Measurements from ENCODE around the gene CRTAP. TPM values are rescaled to one million over a fixed set of nuclear protein-coding genes. Genes with fewer than 3 reads are reported as not detected.

The CRTAP gene
- total RNA-seq, 6 experiments from 2014 or later, result 33.1 to 54.9 (median 46.8) TPM

GRCh38 chr3:33119891-33120290 lies 6.1 kb downstream of the CRTAP start:
- Histone ChIP-seq H3K4me1 (peaks cover 0 to 13% (median 2%) of the 10 kb centered on the region in 4 donors), H3K27ac (no peak overlapping the region), H3K27me3 (no peaks in the 10 kb centered on the region), H3K4me3 (no peak overlapping the region), H3K36me3 (peaks cover 0 to 12% (median 2%) of the 10 kb centered on the region in 4 donors), H3K9me3 (no peaks in the 10 kb centered on the region)
- peak in 2 of 4 donors; percentile 28 to 31 for ATAC-seq
- intact Hi-C loops (cut with DNase I), result no loop called here
- no peak for DNase-seq
- WGBS (ENCODE audit: insufficient coverage, low coverage, low lambda C conversion rate, missing lambda C conversion rate), result 33% methylated on average over 2 of the region's 3 CpGs
- TF ChIP-seq POLR2A (IDR thresholded peaks at IDR 0.05), result no peak
- TF ChIP-seq CTCF (IDR thresholded peaks at IDR 0.05), result no peak

- H3K4me1 ChIP-seq, result peaks cover 0 to 4% (median 0%) of the 10 kb centered on the region in 4 donors
- TF ChIP-seq POLR2A (IDR thresholded peaks at IDR 0.05) (no peak), CTCF (IDR thresholded peaks at IDR 0.05) (no peak)
- ATAC-seq, result no peak
- H3K27me3 ChIP-seq, result no peaks in the 10 kb centered on the region
- intact Hi-C loops (cut with DNase I), result no loop called here
- no peaks in the 10 kb centered on the region for H3K9me3 ChIP-seq
- DNase-seq, result peak in 1 of 3 donors; percentile 11
- H3K27ac ChIP-seq, result no peak overlapping the region
- 94% methylated on average over 3 of the region's 5 CpGs for WGBS (ENCODE audit: insufficient coverage, low coverage, low lambda C conversion rate, missing lambda C conversion rate)
- peaks cover 0 to 34% (median 3%) of the 10 kb centered on the region in 4 donors for H3K36me3 ChIP-seq
- H3K4me3 ChIP-seq, result no peak overlapping the region
Observed at GRCh38 chr3:33122991-33123390, 9.2 kb downstream of the CRTAP start.

- Histone ChIP-seq H3K36me3 (peaks cover 0 to 38% (median 3%) of the 10 kb centered on the region in 4 donors), H3K4me3 (no peak overlapping the region), H3K27ac (no peak overlapping the region), H3K27me3 (no peaks in the 10 kb centered on the region), H3K4me1 (no peaks in the 10 kb centered on the region), H3K9me3 (no peaks in the 10 kb centered on the region)
- no CpG with 5 or more reads among the region's 1 CpG for WGBS (ENCODE audit: insufficient coverage, low coverage, low lambda C conversion rate, missing lambda C conversion rate)
- intact Hi-C loops (cut with DNase I), result no loop called here
- DNase-seq (no peak), ATAC-seq (no peak)
- no peak for TF ChIP-seq CTCF (IDR thresholded peaks at IDR 0.05)
- no peak for TF ChIP-seq POLR2A (IDR thresholded peaks at IDR 0.05)
Observed at GRCh38 chr3:33124638-33125037, 10.8 kb downstream of the CRTAP start.

GRCh38 chr3:33125840-33126239 lies 12.0 kb downstream of the CRTAP start:
- DNase-seq, result no peak
- H3K4me1 ChIP-seq, result no peaks in the 10 kb centered on the region
- H3K27ac ChIP-seq, result no peak overlapping the region
- no peak for TF ChIP-seq CTCF (IDR thresholded peaks at IDR 0.05)
- TF ChIP-seq POLR2A (IDR thresholded peaks at IDR 0.05), result no peak
- H3K4me3 ChIP-seq, result no peak overlapping the region
- 84% methylated on average over 3 of the region's 3 CpGs for WGBS (ENCODE audit: insufficient coverage, low coverage, low lambda C conversion rate, missing lambda C conversion rate)
- intact Hi-C loops (cut with DNase I), result no loop called here
- H3K27me3 ChIP-seq, result no peaks in the 10 kb centered on the region
- peaks cover 0 to 42% (median 3%) of the 10 kb centered on the region in 4 donors for H3K36me3 ChIP-seq
- ATAC-seq, result no peak
- no peaks in the 10 kb centered on the region for H3K9me3 ChIP-seq

GRCh38 chr3:33128706-33129105 lies 14.9 kb downstream of the CRTAP start:
- no peaks in the 10 kb centered on the region for H3K9me3 ChIP-seq
- intact Hi-C loops (cut with DNase I), result no loop called here
- no peaks in the 10 kb centered on the region for H3K27me3 ChIP-seq
- H3K27ac ChIP-seq, result no peak overlapping the region
- H3K4me3 ChIP-seq, result no peak overlapping the region
- TF ChIP-seq POLR2A (IDR thresholded peaks at IDR 0.05) (no peak), CTCF (IDR thresholded peaks at IDR 0.05) (no peak)
- 55% methylated on average over 1 of the region's 1 CpG for WGBS (ENCODE audit: insufficient coverage, low coverage, low lambda C conversion rate, missing lambda C conversion rate)
- no peaks in the 10 kb centered on the region for H3K4me1 ChIP-seq
- ATAC-seq (no peak), DNase-seq (no peak)
- H3K36me3 ChIP-seq, result peaks cover 0 to 54% (median 10%) of the 10 kb centered on the region in 4 donors

All from right lobe of liver (tissue), 6 donors.